ENCODE measurements around the gene PSMB7.

The PSMB7 gene

GRCh38 chr9:124353166-124353768 is 62.0 kb downstream of the PSMB7 start:
- Histone ChIP-seq H3K9me3 (ENCODE audit: control insufficient read depth, insufficient read depth, low read depth, low read length) (no peaks in the 10 kb centered on the region), H3K4me1 (ENCODE audit: control insufficient read depth, insufficient read depth, low read length) (no peaks in the 10 kb centered on the region), H3K36me3 (ENCODE audit: control insufficient read depth in 2 of 2, insufficient read depth in 1 of 2, low read length in 2 of 2) (peaks cover 0 to 86% of the 10 kb centered on the region in 2 experiments; a peak in 1 of 3 replicates), H3K4me3 (ENCODE audit: low read depth, low read length) (no peak overlapping the region), H3K27ac (ENCODE audit: extremely low read depth, low read depth, low read length) (no peak overlapping the region)
- POLR2A ChIA-PET, result no interaction called here
- CTCF ChIA-PET, result no interaction called here
- TF ChIP-seq SALL2 (tag by site-specific recombination; IDR thresholded peaks at IDR 0.05; ENCODE audit: borderline replicate concordance) (no peak), ZNF292 (tag by site-specific recombination; IDR thresholded peaks at IDR 0.05; ENCODE audit: borderline replicate concordance, low read depth) (no peak), ZNF335 (tag by site-specific recombination; conservative IDR thresholded peaks at IDR 0.05) (no peak), ZNF37A (tag by site-specific recombination; IDR thresholded peaks at IDR 0.05) (no peak), SCRT1 (tag by site-specific recombination; IDR thresholded peaks at IDR 0.05; ENCODE audit: borderline replicate concordance) (no peak), ZNF530 (tag by site-specific recombination; IDR thresholded peaks at IDR 0.05; ENCODE audit: low read depth) (no peak), BCL11B (tag by site-specific recombination; IDR thresholded peaks at IDR 0.05; ENCODE audit: low read depth) (no peak), ZNF341 (tag by site-specific recombination; IDR thresholded peaks at IDR 0.05; ENCODE audit: low read depth) (no peak)
- TF ChIP-seq, protein P1, sequence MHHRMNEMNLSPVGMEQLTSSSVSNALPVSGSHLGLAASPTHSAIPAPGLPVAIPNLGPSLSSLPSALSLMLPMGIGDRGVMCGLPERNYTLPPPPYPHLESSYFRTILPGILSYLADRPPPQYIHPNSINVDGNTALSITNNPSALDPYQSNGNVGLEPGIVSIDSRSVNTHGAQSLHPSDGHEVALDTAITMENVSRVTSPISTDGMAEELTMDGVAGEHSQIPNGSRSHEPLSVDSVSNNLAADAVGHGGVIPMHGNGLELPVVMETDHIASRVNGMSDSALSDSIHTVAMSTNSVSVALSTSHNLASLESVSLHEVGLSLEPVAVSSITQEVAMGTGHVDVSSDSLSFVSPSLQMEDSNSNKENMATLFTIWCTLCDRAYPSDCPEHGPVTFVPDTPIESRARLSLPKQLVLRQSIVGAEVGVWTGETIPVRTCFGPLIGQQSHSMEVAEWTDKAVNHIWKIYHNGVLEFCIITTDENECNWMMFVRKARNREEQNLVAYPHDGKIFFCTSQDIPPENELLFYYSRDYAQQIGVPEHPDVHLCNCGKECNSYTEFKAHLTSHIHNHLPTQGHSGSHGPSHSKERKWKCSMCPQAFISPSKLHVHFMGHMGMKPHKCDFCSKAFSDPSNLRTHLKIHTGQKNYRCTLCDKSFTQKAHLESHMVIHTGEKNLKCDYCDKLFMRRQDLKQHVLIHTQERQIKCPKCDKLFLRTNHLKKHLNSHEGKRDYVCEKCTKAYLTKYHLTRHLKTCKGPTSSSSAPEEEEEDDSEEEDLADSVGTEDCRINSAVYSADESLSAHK (tag by site-specific recombination; IDR thresholded peaks at IDR 0.05), result no peak
- TF ChIP-seq, protein P2, sequence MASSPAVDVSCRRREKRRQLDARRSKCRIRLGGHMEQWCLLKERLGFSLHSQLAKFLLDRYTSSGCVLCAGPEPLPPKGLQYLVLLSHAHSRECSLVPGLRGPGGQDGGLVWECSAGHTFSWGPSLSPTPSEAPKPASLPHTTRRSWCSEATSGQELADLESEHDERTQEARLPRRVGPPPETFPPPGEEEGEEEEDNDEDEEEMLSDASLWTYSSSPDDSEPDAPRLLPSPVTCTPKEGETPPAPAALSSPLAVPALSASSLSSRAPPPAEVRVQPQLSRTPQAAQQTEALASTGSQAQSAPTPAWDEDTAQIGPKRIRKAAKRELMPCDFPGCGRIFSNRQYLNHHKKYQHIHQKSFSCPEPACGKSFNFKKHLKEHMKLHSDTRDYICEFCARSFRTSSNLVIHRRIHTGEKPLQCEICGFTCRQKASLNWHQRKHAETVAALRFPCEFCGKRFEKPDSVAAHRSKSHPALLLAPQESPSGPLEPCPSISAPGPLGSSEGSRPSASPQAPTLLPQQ (tag by site-specific recombination; IDR thresholded peaks at IDR 0.05), result no peak

GRCh38 chr9:124352616-124353015 is 62.6 kb downstream of the PSMB7 start:
- H3K27ac ChIP-seq (ENCODE audit: extremely low read depth, low read depth, low read length), result no peak overlapping the region
- TF ChIP-seq ZNF785 (tag by site-specific recombination; IDR thresholded peaks at IDR 0.05), result no peak
- TF ChIP-seq WT1 (tag by site-specific recombination; IDR thresholded peaks at IDR 0.05), result no peak
- TF ChIP-seq GFI1B (tag by site-specific recombination; IDR thresholded peaks at IDR 0.05), result no peak
- TF ChIP-seq, protein P3, sequence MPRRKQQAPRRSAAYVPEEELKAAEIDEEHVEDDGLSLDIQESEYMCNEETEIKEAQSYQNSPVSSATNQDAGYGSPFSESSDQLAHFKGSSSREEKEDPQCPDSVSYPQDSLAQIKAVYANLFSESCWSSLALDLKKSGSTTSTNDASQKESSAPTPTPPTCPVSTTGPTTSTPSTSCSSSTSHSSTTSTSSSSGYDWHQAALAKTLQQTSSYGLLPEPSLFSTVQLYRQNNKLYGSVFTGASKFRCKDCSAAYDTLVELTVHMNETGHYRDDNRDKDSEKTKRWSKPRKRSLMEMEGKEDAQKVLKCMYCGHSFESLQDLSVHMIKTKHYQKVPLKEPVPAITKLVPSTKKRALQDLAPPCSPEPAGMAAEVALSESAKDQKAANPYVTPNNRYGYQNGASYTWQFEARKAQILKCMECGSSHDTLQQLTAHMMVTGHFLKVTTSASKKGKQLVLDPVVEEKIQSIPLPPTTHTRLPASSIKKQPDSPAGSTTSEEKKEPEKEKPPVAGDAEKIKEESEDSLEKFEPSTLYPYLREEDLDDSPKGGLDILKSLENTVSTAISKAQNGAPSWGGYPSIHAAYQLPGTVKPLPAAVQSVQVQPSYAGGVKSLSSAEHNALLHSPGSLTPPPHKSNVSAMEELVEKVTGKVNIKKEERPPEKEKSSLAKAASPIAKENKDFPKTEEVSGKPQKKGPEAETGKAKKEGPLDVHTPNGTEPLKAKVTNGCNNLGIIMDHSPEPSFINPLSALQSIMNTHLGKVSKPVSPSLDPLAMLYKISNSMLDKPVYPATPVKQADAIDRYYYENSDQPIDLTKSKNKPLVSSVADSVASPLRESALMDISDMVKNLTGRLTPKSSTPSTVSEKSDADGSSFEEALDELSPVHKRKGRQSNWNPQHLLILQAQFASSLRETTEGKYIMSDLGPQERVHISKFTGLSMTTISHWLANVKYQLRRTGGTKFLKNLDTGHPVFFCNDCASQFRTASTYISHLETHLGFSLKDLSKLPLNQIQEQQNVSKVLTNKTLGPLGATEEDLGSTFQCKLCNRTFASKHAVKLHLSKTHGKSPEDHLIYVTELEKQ (tag by site-specific recombination; IDR thresholded peaks at IDR 0.05; ENCODE audit: borderline replicate concordance), result no peak
- no peak for TF ChIP-seq ZNF223 (tag by site-specific recombination; IDR thresholded peaks at IDR 0.05)
- TF ChIP-seq ZNF639 (tag by site-specific recombination; IDR thresholded peaks at IDR 0.05), result no peak
- no peak for TF ChIP-seq ZNF280D (tag by site-specific recombination; IDR thresholded peaks at IDR 0.05)
- TF ChIP-seq KLF1 (tag by site-specific recombination; IDR thresholded peaks at IDR 0.05), result no peak
- TF ChIP-seq ZSCAN23 (tag by site-specific recombination; IDR thresholded peaks at IDR 0.05), result no peak
- no peak for TF ChIP-seq RBAK (tag by site-specific recombination; IDR thresholded peaks at IDR 0.05)
- no peak for TF ChIP-seq ZNF623 (tag by site-specific recombination; IDR thresholded peaks at IDR 0.05)
- TF ChIP-seq ZNF138 (tag by site-specific recombination; IDR thresholded peaks at IDR 0.05; ENCODE audit: borderline replicate concordance), result no peak

More at GRCh38 chr9:124352616-124353015, 62.6 kb downstream of the PSMB7 start:
- no peak overlapping the region for H3K4me3 ChIP-seq (ENCODE audit: low read depth, low read length)
- H3K36me3 ChIP-seq (ENCODE audit: control insufficient read depth in 2 of 2, insufficient read depth in 1 of 2, low read length in 2 of 2), result peaks cover 0 to 92% of the 10 kb centered on the region in 2 experiments; a peak in 1 of 3 replicates
- POLR2A ChIA-PET, result no interaction called here
- H3K9me3 ChIP-seq (ENCODE audit: control insufficient read depth, insufficient read depth, low read depth, low read length), result no peaks in the 10 kb centered on the region
- CTCF ChIA-PET, result no interaction called here
- H3K4me1 ChIP-seq (ENCODE audit: control insufficient read depth, insufficient read depth, low read length), result no peaks in the 10 kb centered on the region

Data from HEK293 (cell line).